Hepatocyte (in vitro differentiated cells): ENCODE data around the gene LRRC39. TPM values are rescaled to one million over a fixed set of nuclear protein-coding genes. Genes with fewer than 3 reads are reported as not detected.
"Not testable (repeated sequence)": the region's sequence is repeated elsewhere in the genome, so short reads cannot be mapped to it uniquely, and the experiment has no call there.

Experiments used
- DNase-seq: peaks from one replicate; pipeline ENCODE4 v3.0.0-alpha.2; 2016; ENCODE audit warnings: low spot score
- H2AFZ ChIP-seq: fragments of 200-600 bp; sonication (generic); 2 replicates; pipeline ENCODE4 v1.6.0; 2016; ENCODE audit warnings: antibody characterized with exemption, mild to moderate bottlenecking
- H3K27ac ChIP-seq: fragments of 200-600 bp; sonication (generic); 2 replicates; pipeline ENCODE4 v1.5.1; 2016; ENCODE audit warnings: mild to moderate bottlenecking
- H3K27me3 ChIP-seq: fragments of 200-600 bp; sonication (generic); 2 replicates; pipeline ENCODE4 v1.6.1; 2016
- H3K36me3 ChIP-seq: fragments of 200-600 bp; sonication (generic); replicated peaks from 2 replicates; pipeline ENCODE4 v1.5.1; 2016; ENCODE audit warnings: low read depth; ENCODE audit not compliant: insufficient read depth
- H3K4me1 ChIP-seq: fragments of 200-600 bp; sonication (generic); 2 replicates; pipeline ENCODE4 v1.5.1; 2016; ENCODE audit warnings: mild to moderate bottlenecking, moderate library complexity; ENCODE audit not compliant: insufficient read depth
- H3K4me2 ChIP-seq: fragments of 200-600 bp; sonication (generic); 2 replicates; pipeline ENCODE4 v1.6.0; 2016
- H3K4me3 ChIP-seq: fragments of 200-600 bp; sonication (generic); 2 replicates; pipeline ENCODE4 v1.5.1; 2016; ENCODE audit warnings: mild to moderate bottlenecking
- H3K79me2 ChIP-seq: fragments of 200-600 bp; sonication (generic); 2 replicates; pipeline ENCODE4 v1.6.0; 2017; ENCODE audit warnings: mild to moderate bottlenecking
- H3K9me2 ChIP-seq: fragments of 200-600 bp; sonication (generic); replicated peaks from 2 replicates; pipeline ENCODE4 v1.6.0; 2017; ENCODE audit warnings: mild to moderate bottlenecking; ENCODE audit not compliant: insufficient read depth
- H3K9me3 ChIP-seq: fragments of 200-600 bp; sonication (generic); 2 replicates; pipeline ENCODE4 v1.5.1; 2016; ENCODE audit warnings: low read depth, mild to moderate bottlenecking
- H4K20me1 ChIP-seq: fragments of 200-600 bp; sonication (generic); 2 replicates; pipeline ENCODE4 v1.6.0; 2016; ENCODE audit warnings: mild to moderate bottlenecking; ENCODE audit not compliant: insufficient read depth, poor library complexity, severe bottlenecking
- CTCF ChIP-seq: fragments of 200-600 bp; sonication (generic); IDR thresholded peaks from 2 replicates; pipeline ENCODE4 v1.5.1; 2016; ENCODE audit warnings: antibody characterized with exemption, mild to moderate bottlenecking; ENCODE audit not compliant: poor library complexity
- EZH2 ChIP-seq: fragments of 200-600 bp; sonication (generic); IDR thresholded peaks from 2 replicates; pipeline ENCODE4 v1.6.1; 2016; ENCODE audit warnings: antibody characterized with exemption, mild to moderate bottlenecking, borderline replicate concordance
- EZH2phosphoT487 ChIP-seq: fragments of 200-600 bp; sonication (generic); IDR thresholded peaks from one replicate; pipeline ENCODE4 v1.6.1; 2018; ENCODE audit warnings: antibody characterized with exemption, mild to moderate bottlenecking, low read depth, moderate library complexity; ENCODE audit not compliant: unreplicated experiment, severe bottlenecking
- WGBS: methylation state at CpG from one replicate; pipeline ENCODE4 v1.1.6; 2016; ENCODE audit warnings: low lambda C conversion rate; ENCODE audit errors: missing lambda C conversion rate; 5-methylcytosine and 5-hydroxymethylcytosine counted together
- polyA plus RNA-seq: library from polyadenylated mRNA; unstranded; fragments of >200 nt; fragmentation: Nextera tagmentation; extraction: Ambion mirVana; gene quantifications from 2 replicates; pipeline ENCODE4 v1.2.1, GENCODE V29; 2016
- total RNA-seq: library from RNA; depleted of rRNA; stranded (reverse); fragments of >200 nt; gene quantifications from 2 replicates; pipeline ENCODE4 v1.2.3, GENCODE V29; 2014

LRRC39 gene
- total and polyA plus RNA-seq, 2 experiments from 2014 or later: 1.1 to 1.2 TPM

DNA sequence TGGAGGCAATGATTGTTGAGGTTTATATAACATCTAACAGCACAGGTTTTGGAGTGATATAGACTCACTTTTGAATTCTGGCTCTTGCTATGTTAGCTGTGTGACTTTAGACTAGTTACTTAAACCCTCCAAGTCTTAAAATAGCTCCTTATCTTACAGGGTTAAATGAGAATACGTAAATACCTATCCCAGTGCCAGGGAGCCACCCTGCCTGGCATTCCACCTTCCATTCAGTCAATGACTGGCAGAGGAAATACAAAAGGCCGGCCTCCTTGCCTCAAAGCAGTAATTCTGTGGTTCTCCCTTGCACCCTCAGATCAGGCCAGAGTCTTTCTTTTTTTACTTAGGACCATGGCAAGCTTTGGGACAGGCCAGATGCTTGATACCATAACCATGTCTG, 39.8 kb upstream of the LRRC39 start:
- DNase-seq: no peak
- Histone ChIP-seq H4K20me1 (no peaks in the 10 kb centered on the region), H3K4me1 (no peaks in the 10 kb centered on the region), H3K27me3 (no peaks in the 10 kb centered on the region), H3K27ac (no peak overlapping the region), H3K36me3 (no peaks in the 10 kb centered on the region), H2AFZ (no peak overlapping the region), H3K4me2 (no peak overlapping the region), H3K79me2 (no peaks in the 10 kb centered on the region), H3K9me3 (no peaks in the 10 kb centered on the region), H3K9me2 (no peaks in the 10 kb centered on the region), H3K4me3 (no peak overlapping the region)
- TF ChIP-seq EZH2phosphoT487: no peak
- no peak for TF ChIP-seq CTCF
- TF ChIP-seq EZH2: no peak
- 89% methylated on average over 2 of the region's 2 CpGs for WGBS

DNA sequence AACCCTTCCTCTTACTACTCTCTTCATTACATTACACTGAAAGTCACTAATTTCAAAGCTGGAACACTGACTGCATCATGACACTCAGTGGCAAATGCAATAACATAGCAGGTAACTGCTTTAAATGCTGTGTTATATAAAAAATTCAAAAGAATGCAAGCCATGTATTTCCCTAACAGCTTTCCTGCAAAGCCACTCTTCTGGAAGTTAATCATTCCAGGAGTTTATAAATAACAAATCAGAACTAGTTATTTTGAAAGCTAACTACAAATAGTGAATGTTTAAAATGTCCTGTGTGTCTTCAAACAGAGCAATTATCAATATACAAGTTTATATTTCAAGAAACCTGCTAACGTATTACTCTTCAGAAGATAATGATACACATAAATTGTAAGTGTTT, 37.0 kb upstream of the LRRC39 start:
- H3K36me3 ChIP-seq: no peaks in the 10 kb centered on the region
- no peak overlapping the region for H2AFZ ChIP-seq
- DNase-seq: no peak
- no peak for TF ChIP-seq EZH2
- no peak for TF ChIP-seq CTCF
- no peak for TF ChIP-seq EZH2phosphoT487
- no peaks in the 10 kb centered on the region for H3K4me1 ChIP-seq
- no peak overlapping the region for H3K4me3 ChIP-seq
- H3K9me3 ChIP-seq: no peaks in the 10 kb centered on the region
- H3K4me2 ChIP-seq: no peak overlapping the region
- H3K27ac ChIP-seq: no peak overlapping the region
- H4K20me1 ChIP-seq: no peaks in the 10 kb centered on the region
- no peaks in the 10 kb centered on the region for H3K9me2 ChIP-seq
- 89% methylated on average over 1 of the region's 1 CpG for WGBS
- H3K79me2 ChIP-seq: no peaks in the 10 kb centered on the region
- no peaks in the 10 kb centered on the region for H3K27me3 ChIP-seq

- no peak overlapping the region for H2AFZ ChIP-seq
- H3K9me3 ChIP-seq: no peaks in the 10 kb centered on the region
- no peaks in the 10 kb centered on the region for H3K4me1 ChIP-seq
- H4K20me1 ChIP-seq: no peaks in the 10 kb centered on the region
- H3K4me3 ChIP-seq: no peak overlapping the region
- H3K36me3 ChIP-seq: no peaks in the 10 kb centered on the region
- H3K9me2 ChIP-seq: no peaks in the 10 kb centered on the region
- WGBS: 98% methylated on average over 36 of the region's 37 CpGs
- DNase-seq: no peak
- TF ChIP-seq CTCF (no peak), EZH2 (no peak), EZH2phosphoT487 (no peak)
- no peak overlapping the region for H3K27ac ChIP-seq
- no peak overlapping the region for H3K4me2 ChIP-seq
- H3K79me2 ChIP-seq: no peaks in the 10 kb centered on the region
- no peaks in the 10 kb centered on the region for H3K27me3 ChIP-seq
Observed at GRCh38 chr1:100213141-100213540, 35.1 kb upstream of the LRRC39 start.

DNA sequence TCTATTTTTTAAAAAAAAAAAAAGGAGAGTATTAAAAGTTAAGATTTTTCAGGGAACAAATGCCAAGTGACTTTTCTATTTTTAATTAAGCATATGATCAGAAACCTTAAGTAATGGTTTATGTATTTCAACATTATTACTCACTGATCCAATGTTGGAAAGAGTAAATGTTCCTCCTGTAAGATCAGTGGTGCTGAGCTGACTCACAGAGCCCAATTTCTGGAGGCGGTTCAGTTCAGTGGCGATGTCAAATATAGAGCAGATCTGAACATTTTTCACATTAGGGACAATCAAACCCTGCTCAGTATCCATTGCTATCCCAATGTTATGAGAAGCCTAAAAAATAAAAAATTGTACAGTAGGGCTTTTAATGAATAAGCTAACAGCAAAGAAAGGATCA, 28.2 kb upstream of the LRRC39 start:
- Histone ChIP-seq H3K27me3 (no peaks in the 10 kb centered on the region), H3K4me2 (no peak overlapping the region), H3K9me2 (no peaks in the 10 kb centered on the region), H3K9me3 (peaks cover 7% of the 10 kb centered on the region), H2AFZ (no peak overlapping the region), H3K36me3 (peaks cover 11% of the 10 kb centered on the region), H4K20me1 (no peaks in the 10 kb centered on the region), H3K27ac (no peak overlapping the region), H3K4me1 (no peaks in the 10 kb centered on the region), H3K79me2 (no peaks in the 10 kb centered on the region), H3K4me3 (no peak overlapping the region)
- no peak for DNase-seq
- 100% methylated on average over 2 of the region's 2 CpGs for WGBS
- TF ChIP-seq EZH2: no peak
- no peak for TF ChIP-seq EZH2phosphoT487
- TF ChIP-seq CTCF: no peak

DNA sequence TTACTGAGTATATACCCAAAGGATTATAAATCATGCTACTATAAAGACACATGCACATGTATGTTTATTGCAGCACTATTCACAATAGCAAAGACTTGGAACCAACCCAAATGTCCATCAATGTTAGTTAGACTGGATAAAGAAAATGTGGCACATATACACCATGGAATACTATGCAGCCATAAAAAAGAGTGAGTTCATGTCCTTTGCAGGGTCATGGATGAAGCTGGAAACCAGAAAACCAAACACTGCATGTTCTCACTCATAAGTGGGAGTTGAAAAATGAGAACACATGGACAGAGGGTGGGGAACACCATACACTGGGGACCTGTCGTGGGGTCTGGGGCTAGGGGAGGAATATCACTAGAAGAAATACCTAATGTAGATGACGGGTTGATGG, 27.5 kb upstream of the LRRC39 start:
- not testable (repeated sequence) for H3K27me3 ChIP-seq, H4K20me1 ChIP-seq, H3K79me2 ChIP-seq, DNase-seq, H2AFZ ChIP-seq, H3K4me2 ChIP-seq, H3K4me1 ChIP-seq, H3K9me3 ChIP-seq, H3K9me2 ChIP-seq, H3K27ac ChIP-seq, H3K4me3 ChIP-seq
- H3K36me3 ChIP-seq: peaks cover 11% of the 10 kb centered on the region
- WGBS: 100% methylated on average over 1 of the region's 2 CpGs
